SK-N-SH (cell line): ENCODE results near the gene GRIN1.

Experiments used
- CTCF ChIP-seq: fragments of 200-600 bp; sonication (generic); IDR thresholded peaks from 2 replicates; pipeline ENCODE4 v1.6.1; 2017; ENCODE audit warnings: antibody characterized with exemption, mild to moderate bottlenecking, moderate library complexity
- FOXM1 ChIP-seq: IDR thresholded peaks from 2 replicates; pipeline ENCODE4 v1.4.0; 2012; ENCODE audit warnings: low read depth, mild to moderate bottlenecking
- GATA2 ChIP-seq: sonication (generic); formaldehyde crosslinking; IDR thresholded peaks from 2 replicates; pipeline ENCODE4 v1.5.0; 2020; ENCODE audit warnings: mild to moderate bottlenecking, missing genetic modification reagents
- MAX ChIP-seq: IDR thresholded peaks from 2 replicates; pipeline ENCODE4 v1.4.0; 2012; ENCODE audit warnings: low read depth
- MEF2A ChIP-seq: IDR thresholded peaks from 2 replicates; pipeline ENCODE4 v1.4.0; 2012; ENCODE audit warnings: low read depth, borderline replicate concordance
- POLR2AphosphoS5 ChIP-seq: IDR thresholded peaks from 2 replicates; pipeline ENCODE4 v1.6.1; 2012; ENCODE audit warnings: low read depth, low read length
- RXRA ChIP-seq: IDR thresholded peaks from 2 replicates; pipeline ENCODE4 v1.4.0; 2012; ENCODE audit warnings: low read depth, mild to moderate bottlenecking, borderline replicate concordance
- SIN3A ChIP-seq: IDR thresholded peaks from 2 replicates; pipeline ENCODE4 v1.6.1; 2012; ENCODE audit warnings: low read depth, mild to moderate bottlenecking, low read length, moderate library complexity, borderline replicate concordance
- SMC3 ChIP-seq: IDR thresholded peaks from 2 replicates; pipeline ENCODE4 v1.6.1; 2012; ENCODE audit warnings: low read depth, low read length, improper control_type of control experiment
- TAF1 ChIP-seq: IDR thresholded peaks from 2 replicates; pipeline ENCODE4 v1.6.1; 2012; ENCODE audit warnings: low read depth, mild to moderate bottlenecking, low read length, moderate library complexity, borderline replicate concordance
- TCF12 ChIP-seq: IDR thresholded peaks from 2 replicates; pipeline ENCODE4 v1.4.0; 2012
- YY1 ChIP-seq: IDR thresholded peaks from 2 replicates; pipeline ENCODE4 v1.4.0; 2012; ENCODE audit warnings: low read depth, mild to moderate bottlenecking

- TF ChIP-seq SMC3 (no peak), YY1 (no peak), RXRA (no peak), FOXM1 (no peak), SIN3A (no peak), CTCF (no peak), MAX (no peak), TAF1 (no peak), MEF2A (no peak), POLR2AphosphoS5 (no peak), TCF12 (no peak), GATA2 (CRISPR knock-in tag) (no peak)
Measured at GRCh38 chr9:137193771-137194170, 54.8 kb downstream of the GRIN1 start.
